ENCODE results near the gene NOP53. TPM values are rescaled to one million over a fixed set of nuclear protein-coding genes. Genes with fewer than 3 reads are reported as not detected.
"Not testable (repeated sequence)": the region's sequence is repeated elsewhere in the genome, so short reads cannot be mapped to it uniquely, and the experiment has no call there.

Gene NOP53
- total RNA-seq, 2 experiments from 2014 or later: 259 to 268 TPM

DNA sequence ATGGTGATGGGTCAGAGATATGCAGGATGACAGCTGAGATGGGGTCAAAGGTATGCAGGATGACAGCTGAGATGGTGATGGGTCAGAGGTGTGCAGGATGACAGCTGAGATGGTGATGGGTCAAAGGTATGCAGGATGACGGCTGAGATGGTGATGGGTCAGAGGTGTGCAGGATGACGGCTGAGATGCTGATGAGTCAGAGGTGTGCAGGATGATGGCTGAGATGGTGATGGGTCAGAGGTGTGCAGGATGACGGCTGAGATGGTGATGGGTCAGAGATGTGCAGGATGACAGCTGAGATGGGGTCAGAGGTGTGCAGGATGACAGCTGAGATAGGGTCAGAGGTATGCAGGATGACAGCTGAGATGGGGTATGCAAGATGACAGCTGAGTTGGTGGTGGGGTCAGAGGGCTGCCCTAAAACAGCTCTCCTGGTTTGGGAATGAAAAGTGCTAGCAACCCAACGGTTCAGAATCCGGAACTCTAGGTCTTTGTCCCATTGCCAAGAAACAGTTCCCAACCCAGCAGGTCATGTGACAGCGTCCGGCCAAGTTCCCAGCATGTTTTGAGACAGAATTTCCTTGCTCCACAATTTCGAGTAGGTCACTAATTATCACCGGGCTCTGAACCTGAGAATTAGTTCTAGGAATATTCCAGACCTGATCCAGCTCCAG lies 36.4 kb downstream of the NOP53 start:
- DNase-seq: no peak
- H3K36me3 Mint-ChIP-seq: peaks cover 26% of the 10 kb centered on the region
- peak overlapping the region; percentile 53 for H3K27ac Mint-ChIP-seq
- ChIA-PET POLR2A (interaction anchor here (0.5 kb wide), 2 partner anchors 13 to 23 kb away, joined by 3 read pairs; no protein-coding TSS in a partner anchor), CTCF (no interaction called here)
- intact Hi-C loops (cut with micrococcal nuclease): no loop called here
- peaks cover 27% of the 10 kb centered on the region for H3K4me1 Mint-ChIP-seq (ENCODE audit: low read depth)
- H3K4me3 Mint-ChIP-seq: peak overlapping the region; percentile 5
- H3K9me3 Mint-ChIP-seq: no peaks in the 10 kb centered on the region
- no peaks in the 10 kb centered on the region for H3K27me3 Mint-ChIP-seq

DNA sequence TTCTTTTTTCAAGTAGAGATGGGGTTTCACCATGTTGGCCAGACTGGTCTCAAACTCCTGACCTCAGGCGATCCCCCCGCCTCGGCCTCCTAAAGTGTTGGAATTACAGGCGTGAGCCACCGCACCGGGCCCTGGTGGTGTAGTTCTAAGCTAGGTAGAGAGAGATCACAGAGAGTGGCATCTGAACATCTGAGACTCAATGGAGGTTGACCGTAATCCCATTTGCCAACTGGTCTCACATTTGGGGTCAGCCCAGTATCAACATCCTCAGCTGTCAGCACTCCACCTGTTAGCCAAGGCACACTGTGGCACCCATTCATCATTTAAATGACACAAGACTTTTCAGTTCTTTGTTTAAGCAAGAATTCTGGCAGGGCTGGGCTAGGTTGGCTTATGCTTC lies 41.2 kb downstream of the NOP53 start:
- ChIA-PET CTCF (no interaction called here), POLR2A (interaction anchor here (0.6 kb wide), 1 partner anchor 755 kb away, joined by 3 read pairs; no protein-coding TSS in a partner anchor)
- H3K27ac Mint-ChIP-seq: no peak overlapping the region
- H3K36me3 Mint-ChIP-seq: peaks cover 22% of the 10 kb centered on the region
- intact Hi-C loops (cut with micrococcal nuclease): no loop called here
- peaks cover 7% of the 10 kb centered on the region for H3K4me1 Mint-ChIP-seq (ENCODE audit: low read depth)
- no peaks in the 10 kb centered on the region for H3K27me3 Mint-ChIP-seq
- no peak overlapping the region for H3K4me3 Mint-ChIP-seq
- no peak for DNase-seq
- H3K9me3 Mint-ChIP-seq: no peaks in the 10 kb centered on the region

DNA sequence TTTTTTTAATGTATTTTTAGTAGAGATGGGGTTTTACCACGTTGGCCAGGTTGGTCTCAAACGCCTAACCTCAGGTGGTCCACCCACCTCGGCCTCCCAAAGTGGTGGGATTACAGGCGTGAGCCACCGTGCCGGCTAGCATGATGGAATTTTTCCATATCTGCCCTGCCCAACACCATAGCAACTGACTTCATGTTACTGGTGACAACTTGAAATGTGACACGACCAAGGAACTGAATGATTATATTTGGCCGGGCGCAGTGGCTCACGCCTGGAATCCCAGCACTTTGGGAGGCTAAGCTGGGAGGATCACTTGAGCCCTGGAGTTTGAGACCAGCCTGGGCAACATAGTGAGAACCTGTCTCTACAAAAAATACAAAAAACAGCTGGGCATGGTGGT lies 42.0 kb downstream of the NOP53 start:
- POLR2A ChIA-PET: interaction anchor here (0.6 kb wide), 1 partner anchor 754 kb away, joined by 3 read pairs; no protein-coding TSS in a partner anchor
- H3K27me3 Mint-ChIP-seq; H3K27ac Mint-ChIP-seq; H3K4me1 Mint-ChIP-seq (ENCODE audit: low read depth); H3K4me3 Mint-ChIP-seq; H3K9me3 Mint-ChIP-seq; DNase-seq; intact Hi-C loops (cut with micrococcal nuclease): not testable (repeated sequence)
- peaks cover 18% of the 10 kb centered on the region for H3K36me3 Mint-ChIP-seq
- CTCF ChIA-PET: interaction anchor here (0.6 to 1.4 kb wide), 5 partner anchors 7 to 966 kb away, joined by 3 to 5 read pairs (median 4); no protein-coding TSS in a partner anchor

DNA sequence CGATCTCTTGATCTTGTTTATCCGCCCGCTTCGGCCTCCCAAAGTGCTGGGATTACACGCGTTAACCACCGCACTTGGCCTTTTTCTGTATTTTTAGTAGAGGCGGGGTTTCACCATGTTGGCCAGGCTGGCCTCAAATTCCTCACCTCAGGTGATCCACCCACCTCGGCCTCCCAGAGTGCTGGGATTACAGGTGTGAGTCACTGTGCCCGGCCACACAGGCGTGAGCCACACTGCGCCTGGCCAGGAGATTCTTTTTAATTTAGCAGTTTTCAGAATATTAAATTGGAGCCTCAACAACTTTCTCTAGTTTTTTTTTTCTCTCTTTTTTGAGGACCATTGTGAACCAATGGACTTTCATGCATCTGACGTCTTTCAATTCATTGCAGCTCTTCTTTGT lies 44.5 kb downstream of the NOP53 start:
- H3K4me1 Mint-ChIP-seq (ENCODE audit: low read depth); H3K36me3 Mint-ChIP-seq; H3K4me3 Mint-ChIP-seq; H3K27me3 Mint-ChIP-seq; H3K27ac Mint-ChIP-seq; H3K9me3 Mint-ChIP-seq; DNase-seq; intact Hi-C loops (cut with micrococcal nuclease): not testable (repeated sequence)
- CTCF ChIA-PET: interaction anchor here (0.6 to 3.1 kb wide), 9 partner anchors 14 to 83 kb away, joined by 3 to 11 read pairs (median 5); partner anchors contain the start of gene EHD2
- POLR2A ChIA-PET: interaction anchor here (0.6 kb wide), 1 partner anchor 10 kb away, joined by 4 read pairs; no protein-coding TSS in a partner anchor

DNA sequence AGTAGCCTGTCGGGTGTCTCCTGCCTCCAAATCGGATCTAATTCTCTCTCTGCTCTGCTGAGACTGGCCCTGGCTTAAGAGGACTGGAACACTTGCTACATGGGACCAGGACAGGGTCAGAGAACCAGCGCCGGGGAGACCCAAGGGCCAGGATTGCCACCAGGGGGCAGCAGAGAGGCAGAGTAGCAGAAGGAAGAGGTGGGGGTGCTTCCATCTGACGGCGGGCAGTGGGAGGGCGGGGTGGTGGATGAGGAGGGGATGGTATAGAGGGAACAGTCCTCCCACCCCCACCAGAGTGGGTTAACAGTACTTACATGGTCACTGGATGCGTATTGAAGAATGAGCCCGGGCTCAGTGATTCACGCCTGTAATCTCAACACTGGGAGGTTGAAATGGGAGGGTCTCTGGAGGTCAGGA lies 45.1 kb downstream of the NOP53 start:
- intact Hi-C loops (cut with micrococcal nuclease): no loop called here
- peaks cover 5% of the 10 kb centered on the region for H3K9me3 Mint-ChIP-seq
- ChIA-PET POLR2A (no interaction called here), CTCF (interaction anchor here (0.6 to 3.1 kb wide), 9 partner anchors 15 to 83 kb away, joined by 3 to 11 read pairs (median 5); partner anchors contain the start of gene EHD2)
- peak; percentile 87 for DNase-seq
- H3K36me3 Mint-ChIP-seq: peaks cover 5% of the 10 kb centered on the region
- no peak overlapping the region for H3K4me3 Mint-ChIP-seq
- no peak overlapping the region for H3K27ac Mint-ChIP-seq
- peaks cover 4% of the 10 kb centered on the region for H3K4me1 Mint-ChIP-seq (ENCODE audit: low read depth)
- peaks cover 2% of the 10 kb centered on the region for H3K27me3 Mint-ChIP-seq

DNA sequence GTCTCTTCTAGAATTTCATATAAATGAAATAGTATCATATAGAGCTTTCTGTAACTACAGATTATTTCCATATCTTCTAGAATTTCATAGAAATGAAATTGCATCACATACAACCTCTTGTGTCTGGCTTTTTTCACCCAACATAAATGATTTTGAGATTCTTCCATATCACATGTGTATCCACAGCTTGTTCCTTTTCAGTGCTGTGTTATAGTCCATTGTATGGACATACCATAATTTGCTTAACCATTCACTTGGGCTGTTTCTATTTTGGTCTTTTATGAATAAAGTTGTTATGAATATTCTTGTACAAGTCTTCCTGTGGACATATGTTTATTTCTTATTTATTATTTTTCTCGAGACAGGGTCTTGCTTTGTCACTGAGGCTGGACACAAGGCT lies 47.3 kb downstream of the NOP53 start:
- no peak for DNase-seq
- CTCF ChIA-PET: interaction anchor here (0.7 to 1.9 kb wide), 3 partner anchors 49 to 496 kb away, joined by 3 to 4 read pairs (median 3); partner anchors contain the start of gene EHD2
- Mint-ChIP-seq H3K4me3 (no peak overlapping the region), H3K9me3 (peaks cover 5% of the 10 kb centered on the region), H3K27ac (no peak overlapping the region), H3K36me3 (peaks cover 5% of the 10 kb centered on the region), H3K4me1 (ENCODE audit: low read depth) (peaks cover 4% of the 10 kb centered on the region), H3K27me3 (peaks cover 5% of the 10 kb centered on the region)
- POLR2A ChIA-PET: no interaction called here
- intact Hi-C loops (cut with micrococcal nuclease): no loop called here

DNA sequence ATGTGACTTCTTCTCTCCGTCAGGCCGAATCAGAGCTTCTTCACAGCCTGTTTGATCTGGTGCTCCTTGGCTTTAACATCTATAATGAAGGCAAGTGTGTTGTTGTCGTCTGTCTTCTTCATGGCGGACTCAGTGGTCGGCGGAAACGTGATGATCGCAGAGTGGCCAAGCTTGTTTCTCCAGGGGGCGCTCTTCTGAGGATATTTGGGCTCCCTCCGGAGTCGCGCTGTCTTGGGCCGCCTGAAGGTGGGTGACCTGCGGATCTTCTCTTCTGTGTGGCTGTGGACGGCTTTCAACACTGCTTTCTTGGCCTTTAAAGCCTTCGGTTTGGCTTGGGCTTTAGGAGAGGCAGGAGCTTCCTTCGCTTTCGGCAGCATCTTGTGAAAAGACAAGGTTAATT lies 49.2 kb downstream of the NOP53 start:
- no peak overlapping the region for H3K27ac Mint-ChIP-seq
- POLR2A ChIA-PET: interaction anchor here (0.6 kb wide), 1 partner anchor 12 kb away, joined by 3 read pairs; no protein-coding TSS in a partner anchor
- CTCF ChIA-PET: interaction anchor here (0.6 to 1.1 kb wide), 2 partner anchors 107 to 735 kb away, joined by 3 to 4 read pairs; no protein-coding TSS in a partner anchor
- intact Hi-C loops (cut with micrococcal nuclease): no loop called here
- no peaks in the 10 kb centered on the region for H3K4me1 Mint-ChIP-seq (ENCODE audit: low read depth)
- peaks cover 5% of the 10 kb centered on the region for H3K9me3 Mint-ChIP-seq
- H3K36me3 Mint-ChIP-seq: no peaks in the 10 kb centered on the region
- H3K4me3 Mint-ChIP-seq: no peak overlapping the region
- H3K27me3 Mint-ChIP-seq: peaks cover 10% of the 10 kb centered on the region
- no peak for DNase-seq

DNA sequence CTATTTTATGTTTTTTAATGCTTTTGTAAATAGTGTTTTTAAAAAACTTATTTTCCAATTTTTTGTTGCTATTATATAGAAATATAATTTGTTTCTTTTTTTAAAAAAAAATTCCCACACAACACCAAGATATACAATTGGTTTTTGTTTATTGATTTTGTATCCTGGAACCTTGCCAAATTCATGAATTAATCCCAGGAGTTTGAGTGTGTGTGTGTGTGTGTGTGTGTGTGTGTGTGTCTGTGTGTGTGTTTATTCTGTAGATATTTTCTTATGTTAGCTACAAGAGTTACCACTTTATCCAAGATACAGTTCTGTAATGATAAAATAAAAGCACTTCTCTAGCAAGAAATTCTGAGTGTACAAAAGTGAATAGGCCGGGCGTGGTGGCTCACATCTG lies 51.4 kb downstream of the NOP53 start:
- H3K27ac Mint-ChIP-seq: no peak overlapping the region
- H3K27me3 Mint-ChIP-seq: peaks cover 10% of the 10 kb centered on the region
- H3K4me3 Mint-ChIP-seq: no peak overlapping the region
- DNase-seq: no peak
- ChIA-PET POLR2A (no interaction called here), CTCF (no interaction called here)
- H3K36me3 Mint-ChIP-seq: peaks cover 2% of the 10 kb centered on the region
- no peaks in the 10 kb centered on the region for H3K4me1 Mint-ChIP-seq (ENCODE audit: low read depth)
- intact Hi-C loops (cut with micrococcal nuclease): no loop called here
- peaks cover 9% of the 10 kb centered on the region for H3K9me3 Mint-ChIP-seq

DNA sequence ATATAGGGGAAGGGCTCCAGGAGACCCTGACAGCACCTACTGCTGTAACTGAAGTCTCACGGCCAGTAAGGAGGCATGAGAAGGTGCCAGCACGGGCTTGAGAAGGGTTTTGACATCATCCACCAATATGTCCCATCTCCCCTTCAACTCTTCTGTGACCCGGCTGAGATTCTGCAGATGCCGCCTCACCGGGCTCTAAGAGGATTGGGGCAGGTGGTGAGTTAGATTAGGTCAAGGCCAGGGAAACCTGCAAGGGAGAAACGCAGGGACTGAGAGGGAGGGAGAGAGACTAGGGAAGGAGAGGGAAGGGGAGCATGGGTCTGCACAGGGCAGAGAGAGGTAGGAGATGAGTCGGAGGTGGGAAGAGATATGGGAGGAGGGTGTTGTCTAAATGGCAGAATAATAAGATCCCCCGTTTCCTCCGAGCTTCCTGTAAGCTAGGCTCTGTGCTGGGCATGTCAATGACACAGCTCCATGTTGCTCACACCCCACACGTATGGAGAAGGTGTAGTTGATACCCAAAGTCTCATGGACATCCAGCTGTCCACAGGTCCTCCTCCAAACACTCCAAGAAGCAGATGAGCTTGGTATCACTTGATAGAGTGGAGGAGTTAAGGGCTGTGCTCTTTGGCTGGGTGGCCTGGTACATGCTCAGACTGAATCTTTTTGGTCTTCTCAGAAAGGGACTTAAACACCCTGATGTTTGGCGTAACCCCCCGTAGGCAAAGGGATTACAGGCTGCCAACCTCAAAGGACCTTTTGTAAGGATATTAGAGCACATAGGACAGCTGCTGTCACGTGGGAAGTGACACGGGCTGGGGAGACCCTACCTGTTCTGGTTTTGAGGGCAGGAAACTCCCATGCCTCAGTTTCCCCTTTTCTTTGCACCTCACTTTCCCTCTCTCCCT lies 52.9 kb downstream of the NOP53 start:
- Mint-ChIP-seq H3K27ac (no peak overlapping the region), H3K36me3 (peaks cover 2% of the 10 kb centered on the region), H3K4me3 (no peak overlapping the region), H3K4me1 (ENCODE audit: low read depth) (no peaks in the 10 kb centered on the region), H3K9me3 (peaks cover 4% of the 10 kb centered on the region), H3K27me3 (peaks cover 10% of the 10 kb centered on the region)
- POLR2A ChIA-PET: no interaction called here
- no peak for DNase-seq
- CTCF ChIA-PET: no interaction called here
- intact Hi-C loops (cut with micrococcal nuclease): no loop called here

DNA sequence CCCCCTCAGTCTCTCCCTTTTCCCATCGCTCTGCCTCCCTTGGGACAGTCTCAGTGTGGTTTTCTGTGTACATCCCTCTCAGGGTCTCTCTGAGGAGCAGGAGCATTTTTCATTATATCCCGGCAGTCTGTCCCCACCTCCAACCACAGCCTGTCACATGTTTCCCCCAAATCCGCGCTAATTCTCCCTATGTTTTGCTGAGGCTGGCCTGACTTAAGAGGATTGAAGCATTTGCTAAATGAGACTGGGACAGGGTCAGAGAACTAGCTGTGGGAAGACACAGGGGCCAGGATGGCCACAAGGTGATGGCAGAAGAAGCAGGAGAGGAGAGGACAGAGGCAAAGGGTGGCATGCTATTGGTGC lies 53.5 kb downstream of the NOP53 start:
- intact Hi-C loops (cut with micrococcal nuclease): no loop called here
- peaks cover 10% of the 10 kb centered on the region for H3K27me3 Mint-ChIP-seq
- ChIA-PET CTCF (no interaction called here), POLR2A (no interaction called here)
- no peak overlapping the region for H3K27ac Mint-ChIP-seq
- H3K36me3 Mint-ChIP-seq: peaks cover 2% of the 10 kb centered on the region
- H3K4me3 Mint-ChIP-seq: no peak overlapping the region
- no peaks in the 10 kb centered on the region for H3K4me1 Mint-ChIP-seq (ENCODE audit: low read depth)
- H3K9me3 Mint-ChIP-seq: peaks cover 4% of the 10 kb centered on the region
- DNase-seq: no peak

DNA sequence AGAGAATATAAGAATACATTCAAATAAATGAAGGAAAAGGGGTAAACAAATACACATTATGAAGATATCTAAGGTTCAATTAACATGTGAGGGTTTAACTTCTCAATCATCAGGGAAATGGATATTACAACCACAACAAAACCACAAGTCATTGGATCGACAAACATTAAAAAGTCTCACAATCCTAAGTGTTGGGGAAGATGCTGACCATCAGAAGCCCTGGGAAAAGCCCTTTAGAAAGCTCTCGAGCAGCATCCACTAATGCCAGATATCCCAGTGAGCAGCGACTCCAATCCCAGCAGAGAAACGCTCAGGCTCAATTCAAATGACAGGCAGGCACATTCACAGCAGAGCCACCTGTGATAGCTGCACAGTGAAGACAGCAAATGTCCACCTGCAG lies 55.9 kb downstream of the NOP53 start:
- Mint-ChIP-seq H3K9me3 (peaks cover 4% of the 10 kb centered on the region), H3K36me3 (peaks cover 2% of the 10 kb centered on the region), H3K27ac (no peak overlapping the region), H3K4me3 (no peak overlapping the region), H3K4me1 (ENCODE audit: low read depth) (no peaks in the 10 kb centered on the region), H3K27me3 (peaks cover 5% of the 10 kb centered on the region)
- no peak for DNase-seq
- intact Hi-C loops (cut with micrococcal nuclease): no loop called here
- ChIA-PET CTCF (interaction anchor here (1.4 kb wide), 1 partner anchor 27 kb away, joined by 4 read pairs; no protein-coding TSS in a partner anchor), POLR2A (no interaction called here)

DNA sequence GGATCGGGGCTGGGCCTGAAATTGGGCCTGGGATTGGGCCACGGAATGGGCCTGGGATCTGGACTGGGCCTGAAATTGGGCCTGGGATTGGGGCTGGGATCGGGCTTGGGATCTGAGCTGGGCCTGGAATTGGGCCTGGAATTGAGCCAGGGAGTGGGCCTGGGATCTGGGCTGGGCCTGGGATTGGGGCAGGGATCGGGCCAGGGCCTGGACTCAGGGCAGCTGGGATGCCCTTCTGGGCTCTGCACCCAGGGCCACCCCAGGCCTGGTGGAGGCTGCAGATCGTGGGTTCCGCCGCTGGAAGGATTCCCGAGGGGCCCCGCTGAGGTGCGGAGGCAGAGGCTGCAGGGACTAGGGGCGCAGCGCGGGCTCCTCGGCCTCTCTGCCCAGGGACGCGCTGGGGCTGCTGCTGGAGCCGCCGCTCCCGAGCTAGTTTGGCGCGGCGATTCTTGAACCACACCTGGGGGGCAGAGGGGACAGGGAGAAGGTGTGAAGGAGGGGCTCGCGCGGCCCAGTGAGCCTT lies 57.2 kb downstream of the NOP53 start:
- intact Hi-C loops (cut with micrococcal nuclease): no loop called here
- Mint-ChIP-seq H3K27ac (no peak overlapping the region), H3K27me3 (peaks cover 5% of the 10 kb centered on the region), H3K4me3 (no peak overlapping the region), H3K36me3 (peaks cover 2% of the 10 kb centered on the region), H3K4me1 (ENCODE audit: low read depth) (no peaks in the 10 kb centered on the region), H3K9me3 (peaks cover 4% of the 10 kb centered on the region)
- POLR2A ChIA-PET: no interaction called here
- CTCF ChIA-PET: no interaction called here
- DNase-seq: no peak
